Lower leg skin (tissue), 3 donors: ENCODE data around the gene GABRR3.

Experiments used
- CTCF ChIP-seq, 3 donors: fragments of 450-650 bp; IDR thresholded peaks; one replicate each; pipeline ENCODE4 v1.5.1; 2016; ENCODE audit warnings: antibody characterized with exemption in 3 of 3, mild to moderate bottlenecking in 3 of 3, moderate library complexity in 2 of 3
- POLR2A ChIP-seq, 2 donors: fragments of 450-650 bp; IDR thresholded peaks; one replicate each; pipeline ENCODE4 v1.6.1; 2016 to 2017; ENCODE audit warnings: antibody characterized with exemption in 2 of 2, mild to moderate bottlenecking in 1 of 2, moderate library complexity in 1 of 2

- TF ChIP-seq POLR2A (IDR thresholded peaks at IDR 0.05) (no peak), CTCF (IDR thresholded peaks at IDR 0.05) (no peak)
Observed at GRCh38 chr3:97948351-97949109, 86.6 kb downstream of the GABRR3 start.
